Retina (tissue), 1 donor: Measurements from ENCODE around the gene TXNDC15.

Experiments used
- DNase-seq: peaks from one replicate; pipeline ENCODE4 v3.0.0-alpha.2; 2016

The TXNDC15 gene

GRCh38 chr5:134920848-134921575 lies 46.8 kb downstream of the TXNDC15 start:
- DNase-seq: no peak

GRCh38 chr5:134932508-134932907 lies 58.3 kb downstream of the TXNDC15 start:
- no peak for DNase-seq

GRCh38 chr5:134934202-134934601 lies 60.0 kb downstream of the TXNDC15 start:
- DNase-seq: no peak

- peak; percentile 16 for DNase-seq
Observed at GRCh38 chr5:134935711-134936602, 61.8 kb downstream of the TXNDC15 start.

GRCh38 chr5:134937526-134937925 lies 63.4 kb downstream of the TXNDC15 start:
- peak; percentile 60 for DNase-seq

GRCh38 chr5:134938030-134938429 lies 63.9 kb downstream of the TXNDC15 start:
- DNase-seq: peak; percentile 42

- DNase-seq: no peak
Observed at GRCh38 chr5:134939500-134939899, 65.3 kb downstream of the TXNDC15 start.

GRCh38 chr5:134943547-134943946 lies 69.4 kb downstream of the TXNDC15 start:
- DNase-seq: no peak

GRCh38 chr5:134944630-134945029 lies 70.5 kb downstream of the TXNDC15 start:
- DNase-seq: no peak

GRCh38 chr5:134945041-134945440 lies 70.9 kb downstream of the TXNDC15 start:
- no peak for DNase-seq

- no peak for DNase-seq
Observed at GRCh38 chr5:134948911-134949310, 74.7 kb downstream of the TXNDC15 start.

- DNase-seq: no peak
Observed at GRCh38 chr5:134949316-134949715, 75.1 kb downstream of the TXNDC15 start.
